ENCODE measurements around the gene OSBP2. TPM values are rescaled to one million over a fixed set of nuclear protein-coding genes. Genes with fewer than 3 reads are reported as not detected.
"Not testable (repeated sequence)": the region's sequence is repeated elsewhere in the genome, so short reads cannot be mapped to it uniquely, and the experiment has no call there.

OSBP2 gene
- total and polyA plus RNA-seq, 4 donors = 1.1 to 12.3 (median 2.6) TPM

DNA sequence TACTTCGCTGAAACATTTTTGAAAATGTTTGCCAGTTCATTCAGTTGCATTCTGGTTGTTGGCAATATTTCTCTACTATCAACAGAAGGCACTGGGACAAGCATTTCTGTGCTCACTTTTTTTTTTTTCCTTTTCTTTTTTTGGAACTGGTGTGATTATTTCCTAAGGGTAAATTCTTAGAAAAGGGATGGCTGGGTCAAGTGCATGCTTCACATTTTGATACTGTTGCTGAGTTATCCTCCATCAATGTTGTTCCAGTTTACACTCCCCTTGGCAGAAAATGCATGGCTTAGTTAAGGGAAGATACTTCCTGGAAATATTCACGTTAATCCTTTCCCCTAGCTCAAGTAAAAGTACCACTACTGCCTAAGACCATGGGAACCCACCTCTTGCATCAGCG, 81.8 kb downstream of the OSBP2 start:
- Histone ChIP-seq H3K4me3 (no peak overlapping the region), H3K36me3 (ENCODE audit: control insufficient read depth in 4 of 4, insufficient read depth in 4 of 4, low read length in 4 of 4) (no peaks in the 10 kb centered on the region), H3K9me3 (ENCODE audit: control insufficient read depth in 4 of 4, insufficient read depth in 3 of 4, low read length in 3 of 4) (no peaks in the 10 kb centered on the region), H3K9ac (ENCODE audit: insufficient read depth in 1 of 2, low read length in 2 of 2) (no peak overlapping the region), H3K27me3 (ENCODE audit: control insufficient read depth in 3 of 3, insufficient read depth in 3 of 3, low read length in 2 of 3) (no peaks in the 10 kb centered on the region), H3K27ac (ENCODE audit: low read depth in 1 of 2, low read length in 1 of 2) (no peak overlapping the region), H3K4me1 (ENCODE audit: control insufficient read depth in 5 of 5, insufficient read depth in 5 of 5, low read length in 5 of 5) (no peaks in the 10 kb centered on the region)
- WGBS, 2 donors = 83 to 86% methylated on average over 3 of the region's 3 CpGs
- no peak for ATAC-seq (ENCODE audit: insufficient read depth, low FRiP score)
- no peak for DNase-seq
- TF ChIP-seq, protein P1, sequence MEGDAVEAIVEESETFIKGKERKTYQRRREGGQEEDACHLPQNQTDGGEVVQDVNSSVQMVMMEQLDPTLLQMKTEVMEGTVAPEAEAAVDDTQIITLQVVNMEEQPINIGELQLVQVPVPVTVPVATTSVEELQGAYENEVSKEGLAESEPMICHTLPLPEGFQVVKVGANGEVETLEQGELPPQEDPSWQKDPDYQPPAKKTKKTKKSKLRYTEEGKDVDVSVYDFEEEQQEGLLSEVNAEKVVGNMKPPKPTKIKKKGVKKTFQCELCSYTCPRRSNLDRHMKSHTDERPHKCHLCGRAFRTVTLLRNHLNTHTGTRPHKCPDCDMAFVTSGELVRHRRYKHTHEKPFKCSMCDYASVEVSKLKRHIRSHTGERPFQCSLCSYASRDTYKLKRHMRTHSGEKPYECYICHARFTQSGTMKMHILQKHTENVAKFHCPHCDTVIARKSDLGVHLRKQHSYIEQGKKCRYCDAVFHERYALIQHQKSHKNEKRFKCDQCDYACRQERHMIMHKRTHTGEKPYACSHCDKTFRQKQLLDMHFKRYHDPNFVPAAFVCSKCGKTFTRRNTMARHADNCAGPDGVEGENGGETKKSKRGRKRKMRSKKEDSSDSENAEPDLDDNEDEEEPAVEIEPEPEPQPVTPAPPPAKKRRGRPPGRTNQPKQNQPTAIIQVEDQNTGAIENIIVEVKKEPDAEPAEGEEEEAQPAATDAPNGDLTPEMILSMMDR (IDR thresholded peaks at IDR 0.05; ENCODE audit: control extremely low read depth, extremely low read depth) = no peak

DNA sequence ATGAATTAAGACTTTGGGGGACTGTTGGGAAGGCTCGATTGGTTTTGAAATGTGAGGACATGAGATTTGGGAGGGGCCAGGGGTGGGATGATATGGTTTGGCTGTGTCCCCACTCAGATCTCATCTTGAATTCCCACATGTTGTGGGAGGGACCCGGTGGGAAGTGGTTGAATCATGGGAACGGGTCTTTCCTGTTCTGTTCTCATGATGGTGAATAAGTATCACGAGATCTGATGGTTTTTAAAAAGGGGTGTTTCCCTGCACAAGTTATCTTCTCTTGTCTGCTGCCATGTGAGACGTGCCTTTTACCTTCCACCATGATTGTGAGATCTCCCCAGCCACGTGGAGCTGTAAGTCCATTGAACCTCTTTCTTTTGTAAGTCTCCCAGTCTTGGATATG, 82.5 kb downstream of the OSBP2 start:
- H3K9ac ChIP-seq (ENCODE audit: insufficient read depth in 1 of 2, low read length in 2 of 2); H3K27me3 ChIP-seq (ENCODE audit: control insufficient read depth in 3 of 3, insufficient read depth in 3 of 3, low read length in 2 of 3); DNase-seq; H3K4me1 ChIP-seq (ENCODE audit: control insufficient read depth in 5 of 5, insufficient read depth in 5 of 5, low read length in 5 of 5); H3K27ac ChIP-seq (ENCODE audit: low read depth in 1 of 2, low read length in 1 of 2); ATAC-seq (ENCODE audit: insufficient read depth, low FRiP score); H3K4me3 ChIP-seq; H3K9me3 ChIP-seq (ENCODE audit: control insufficient read depth in 4 of 4, insufficient read depth in 3 of 4, low read length in 3 of 4); H3K36me3 ChIP-seq (ENCODE audit: control insufficient read depth in 4 of 4, insufficient read depth in 4 of 4, low read length in 4 of 4): not testable (repeated sequence)
- 69 to 70% methylated on average over 6 of the region's 6 CpGs for WGBS, 2 donors

DNA sequence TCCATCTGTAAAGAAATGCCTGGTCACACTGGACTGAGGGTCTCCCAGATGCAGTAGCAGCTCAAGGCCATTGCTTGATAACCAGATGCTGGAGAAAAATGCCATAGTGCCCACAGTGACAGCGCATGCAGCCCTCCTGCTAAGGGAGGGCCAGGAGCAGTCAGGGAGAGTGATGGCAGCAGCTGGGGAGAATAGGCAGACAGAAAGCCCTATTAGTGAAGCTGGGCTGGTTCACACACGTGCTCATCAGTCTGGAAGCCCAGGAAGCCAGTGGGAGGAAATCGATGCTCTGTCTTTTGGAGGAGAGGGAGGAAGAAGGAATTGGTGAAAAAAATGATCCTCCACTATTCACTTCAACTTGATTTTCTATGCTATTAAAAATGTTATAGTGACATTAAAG, 82.9 kb downstream of the OSBP2 start:
- TF ChIP-seq, protein P1 (IDR thresholded peaks at IDR 0.05; ENCODE audit: control extremely low read depth, extremely low read depth) = no peak
- DNase-seq = no peak
- H3K27me3 ChIP-seq (ENCODE audit: control insufficient read depth in 3 of 3, insufficient read depth in 3 of 3, low read length in 2 of 3) = no peaks in the 10 kb centered on the region
- WGBS, 2 donors = 76 to 80% methylated on average over 3 of the region's 3 CpGs
- no peak overlapping the region for H3K27ac ChIP-seq (ENCODE audit: low read depth in 1 of 2, low read length in 1 of 2)
- no peak for ATAC-seq (ENCODE audit: insufficient read depth, low FRiP score)
- no peaks in the 10 kb centered on the region for H3K4me1 ChIP-seq (ENCODE audit: control insufficient read depth in 5 of 5, insufficient read depth in 5 of 5, low read length in 5 of 5)
- H3K4me3 ChIP-seq = no peak overlapping the region
- no peak overlapping the region for H3K9ac ChIP-seq (ENCODE audit: insufficient read depth in 1 of 2, low read length in 2 of 2)
- no peaks in the 10 kb centered on the region for H3K36me3 ChIP-seq (ENCODE audit: control insufficient read depth in 4 of 4, insufficient read depth in 4 of 4, low read length in 4 of 4)
- H3K9me3 ChIP-seq (ENCODE audit: control insufficient read depth in 4 of 4, insufficient read depth in 3 of 4, low read length in 3 of 4) = no peaks in the 10 kb centered on the region

DNA sequence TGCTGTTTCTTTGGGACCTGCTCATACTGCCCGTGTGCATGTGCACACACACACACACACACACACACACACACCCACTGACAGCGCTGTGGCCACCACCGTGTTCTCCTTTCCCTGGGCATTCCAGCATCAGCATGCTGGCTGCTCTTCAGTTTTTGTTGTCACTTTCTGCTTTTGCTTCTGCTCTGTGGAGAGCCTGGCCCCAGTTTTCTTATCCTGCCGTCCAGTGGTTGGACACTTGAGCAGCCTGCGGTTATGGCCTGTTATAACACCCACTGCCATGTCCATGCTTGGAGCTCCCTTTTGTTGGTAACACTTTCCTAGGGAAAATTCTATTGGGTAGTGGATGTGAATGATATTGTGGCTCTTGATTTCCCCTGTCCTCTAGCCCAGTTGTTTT, 83.6 kb downstream of the OSBP2 start:
- Histone ChIP-seq H3K27ac (ENCODE audit: low read depth in 1 of 2, low read length in 1 of 2) (no peak overlapping the region), H3K4me3 (no peak overlapping the region), H3K9ac (ENCODE audit: insufficient read depth in 1 of 2, low read length in 2 of 2) (no peak overlapping the region), H3K27me3 (ENCODE audit: control insufficient read depth in 3 of 3, insufficient read depth in 3 of 3, low read length in 2 of 3) (no peaks in the 10 kb centered on the region), H3K36me3 (ENCODE audit: control insufficient read depth in 4 of 4, insufficient read depth in 4 of 4, low read length in 4 of 4) (no peaks in the 10 kb centered on the region), H3K9me3 (ENCODE audit: control insufficient read depth in 4 of 4, insufficient read depth in 3 of 4, low read length in 3 of 4) (no peaks in the 10 kb centered on the region), H3K4me1 (ENCODE audit: control insufficient read depth in 5 of 5, insufficient read depth in 5 of 5, low read length in 5 of 5) (no peaks in the 10 kb centered on the region)
- ATAC-seq (ENCODE audit: insufficient read depth, low FRiP score) (no peak), DNase-seq (no peak)
- 92 to 94% methylated on average over 5 of the region's 5 CpGs for WGBS, 2 donors
- TF ChIP-seq, protein P1 (IDR thresholded peaks at IDR 0.05; ENCODE audit: control extremely low read depth, extremely low read depth) = no peak

Measured in lung (tissue), 12 donors.